ENCODE measurements around the gene EIF3I. TPM values are rescaled to one million over a fixed set of nuclear protein-coding genes. Genes with fewer than 3 reads are reported as not detected.

Gene EIF3I
- total RNA-seq, 3 donors from 2014 or later (not counting 1 experiment from before 2014, with no cell fraction given) = 107 to 126 (median 110) TPM

GRCh38 chr1:32276032-32276782, 54.0 kb downstream of the EIF3I start:
- intact Hi-C loops (cut with micrococcal nuclease) = no loop called here
- Histone ChIP-seq H3K27me3 (ENCODE audit: control insufficient read depth, insufficient read depth, low read length) (no peaks in the 10 kb centered on the region), H3K4me3 (ENCODE audit: low read length) (no peak overlapping the region), H3K27ac (ENCODE audit: low read length) (no peak overlapping the region), H3K4me1 (ENCODE audit: control insufficient read depth, insufficient read depth, low read length) (peaks cover 42% of the 10 kb centered on the region), H3K36me3 (ENCODE audit: control insufficient read depth, insufficient read depth, low read length) (peaks cover 66% of the 10 kb centered on the region), H3K9me3 (ENCODE audit: control insufficient read depth, insufficient read depth, low read length) (no peaks in the 10 kb centered on the region)
- no peak for TF ChIP-seq CTCF (IDR thresholded peaks at IDR 0.05)
- WGBS (ENCODE audit: insufficient coverage) = 95% methylated on average over 28 of the region's 30 CpGs
- ATAC-seq (no peak), DNase-seq (no peak)
- Mint-ChIP-seq H3K9me3 (no peaks in the 10 kb centered on the region), H3K27ac (peak overlapping the region in 1 of 2 donors; percentile 70), H3K4me3 (no peak overlapping the region), H3K4me1 (peaks cover 38 to 39% of the 10 kb centered on the region in 2 donors), H3K36me3 (peaks cover 12% of the 10 kb centered on the region), H3K27me3 (ENCODE audit: low read depth in 2 of 2) (no peaks in the 10 kb centered on the region)

Other genes with a start within 250 kb of the EIF3I start
- gene KHDRBS1, start 208.5 kb upstream of the EIF3I start, total RNA-seq = 100 to 1,000 TPM; 107 to 112 (median 109) TPM
- 10 to 100 TPM; 13.3 to 17.1 (median 15.8) TPM for gene TMEM39B, start 149.5 kb upstream of the EIF3I start, total RNA-seq
- 10 to 100 TPM; 48.6 to 59.0 (median 52.8) TPM for gene KPNA6, start 114.4 kb upstream of the EIF3I start, total RNA-seq
- gene TXLNA, start 42.7 kb upstream of the EIF3I start, total RNA-seq = 10 to 100 TPM; 26.0 to 36.0 (median 33.3) TPM
- 10 to 100 TPM; 19.3 to 30.6 (median 19.8) TPM for gene CCDC28B, start 21.8 kb upstream of the EIF3I start, total RNA-seq
- 1 to 10 TPM; 1.8 to 3.5 (median 3.3) TPM for gene IQCC, start 16.7 kb upstream of the EIF3I start, total RNA-seq
- gene DCDC2B, start 13.3 kb upstream of the EIF3I start, total RNA-seq = not detected
- 10 to 100 TPM; 22.2 to 27.1 (median 24.7) TPM for gene TMEM234, start 54 bp upstream of the EIF3I start, total RNA-seq
- 1 to 10 TPM in 1 of 3 donors, under 1 TPM in 2; 0.54 to 1.3 (median 0.80) TPM for gene FAM167B, start 24.8 kb downstream of the EIF3I start, total RNA-seq
- gene LCK, start 28.9 kb downstream of the EIF3I start, total RNA-seq = 100 to 1,000 TPM; 180 to 227 (median 215) TPM
- 100 to 1,000 TPM; 110 to 133 (median 125) TPM for gene HDAC1, start 69.7 kb downstream of the EIF3I start, total RNA-seq
- gene MARCKSL1, start 113.8 kb downstream of the EIF3I start, total RNA-seq = 10 to 100 TPM; 21.7 to 26.1 (median 21.8) TPM
- gene FAM229A, start 140.1 kb downstream of the EIF3I start, total RNA-seq = 10 to 100 TPM; 18.3 to 23.5 (median 21.0) TPM
- gene TSSK3, start 140.1 kb downstream of the EIF3I start, total RNA-seq = 1 to 10 TPM; 1.2 to 3.7 (median 1.4) TPM
- 100 to 1,000 TPM; 150 to 203 (median 174) TPM for gene BSDC1, start 172.0 kb downstream of the EIF3I start, total RNA-seq
- gene ZBTB8B, start 242.7 kb downstream of the EIF3I start, total RNA-seq = not detected

Measured in natural killer cell (primary cell).